H4 (cell line): Measurements from ENCODE around the gene PROSER2. TPM values are rescaled to one million over a fixed set of nuclear protein-coding genes. Genes with fewer than 3 reads are reported as not detected.

Experiments used
- DNase-seq: peaks from one replicate; pipeline ENCODE4 v3.0.0-alpha.2; 2015; ENCODE audit warnings: low spot score
- total RNA-seq: library from RNA; depleted of rRNA; stranded (reverse); fragments of >200 nt; shearing (Covaris generic); gene quantifications from 2 replicates; pipeline ENCODE4 v1.2.3, GENCODE V29; 2014; rRNA removed

The PROSER2 gene
- 1.5 and 1.9 TPM in 2 replicates for total RNA-seq

DNA sequence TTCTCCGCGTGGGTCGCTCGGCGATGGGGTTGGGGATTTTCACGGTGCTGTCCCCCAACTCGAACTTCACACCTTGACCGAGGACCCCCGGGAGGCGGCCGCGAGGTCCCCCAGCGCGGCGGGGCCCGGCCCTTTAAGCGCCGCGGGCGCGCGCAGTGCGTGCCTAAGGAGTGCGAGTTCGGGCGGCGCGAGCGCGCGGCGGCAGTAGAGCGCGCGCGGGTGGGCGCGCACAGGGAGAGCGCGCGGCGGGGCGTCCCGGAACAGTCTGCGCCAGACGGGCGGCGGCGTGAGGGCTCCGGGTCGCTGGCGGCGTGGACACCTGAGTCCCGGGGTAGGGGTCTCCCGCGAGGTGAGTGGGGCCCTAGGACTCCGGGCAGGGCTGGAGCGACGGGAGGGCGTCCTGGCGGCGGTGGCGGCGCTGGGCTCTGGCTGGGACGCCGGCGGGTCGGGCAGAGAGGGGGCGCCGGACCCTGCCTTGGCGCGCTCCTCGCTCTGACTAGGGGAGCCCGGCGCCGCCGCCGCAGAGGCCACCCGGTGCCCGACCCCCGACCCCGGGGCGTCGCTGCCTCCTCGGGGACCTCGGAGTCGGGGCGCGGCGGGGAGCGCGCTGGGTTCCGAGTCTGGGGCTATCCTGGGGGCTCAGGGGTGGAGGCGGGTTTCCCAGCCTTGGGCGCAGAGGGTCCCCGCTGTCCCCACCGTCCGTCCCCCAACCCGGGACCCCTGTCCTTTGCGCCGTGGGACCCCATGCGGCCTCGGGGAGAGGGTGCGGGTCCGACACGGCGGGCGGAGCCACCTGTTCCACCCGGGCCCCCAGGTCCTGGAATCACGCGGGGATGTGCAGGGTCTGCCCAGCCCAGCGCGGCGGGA is at the start of gene PROSER2:
PROSER2 (plus strand) TSS at position 235 of the 867 bp plus-strand sequence. CDS start 28,722 bp downstream, outside the sequence.
- no peak for DNase-seq

GRCh38 chr10:11773761-11774441 is 49.3 kb upstream of the PROSER2 start:
- DNase-seq = no peak

GRCh38 chr10:11775412-11775811 is 47.7 kb upstream of the PROSER2 start:
- no peak for DNase-seq

GRCh38 chr10:11776080-11776479 is 47.1 kb upstream of the PROSER2 start:
- DNase-seq = no peak

DNA sequence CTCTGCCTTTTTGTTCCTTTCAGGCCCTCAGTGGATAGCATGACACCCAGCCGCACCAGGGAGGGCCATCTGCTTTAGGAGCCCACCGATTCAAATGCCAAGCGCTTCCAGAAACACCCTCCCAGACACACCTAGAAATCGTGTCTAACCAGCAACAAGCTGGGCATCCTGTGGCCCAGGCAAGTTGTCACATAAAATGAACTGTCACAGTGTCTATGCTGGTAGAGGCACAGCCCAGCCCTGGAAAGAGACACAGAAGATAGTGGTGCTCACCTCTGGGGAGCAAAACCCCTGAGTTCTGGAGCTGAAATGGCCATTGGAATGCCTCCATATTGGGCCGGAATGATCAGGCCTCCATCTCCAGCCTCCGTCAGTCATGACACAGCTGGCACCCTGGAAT is 42.0 kb upstream of the PROSER2 start:
- no peak for DNase-seq

DNA sequence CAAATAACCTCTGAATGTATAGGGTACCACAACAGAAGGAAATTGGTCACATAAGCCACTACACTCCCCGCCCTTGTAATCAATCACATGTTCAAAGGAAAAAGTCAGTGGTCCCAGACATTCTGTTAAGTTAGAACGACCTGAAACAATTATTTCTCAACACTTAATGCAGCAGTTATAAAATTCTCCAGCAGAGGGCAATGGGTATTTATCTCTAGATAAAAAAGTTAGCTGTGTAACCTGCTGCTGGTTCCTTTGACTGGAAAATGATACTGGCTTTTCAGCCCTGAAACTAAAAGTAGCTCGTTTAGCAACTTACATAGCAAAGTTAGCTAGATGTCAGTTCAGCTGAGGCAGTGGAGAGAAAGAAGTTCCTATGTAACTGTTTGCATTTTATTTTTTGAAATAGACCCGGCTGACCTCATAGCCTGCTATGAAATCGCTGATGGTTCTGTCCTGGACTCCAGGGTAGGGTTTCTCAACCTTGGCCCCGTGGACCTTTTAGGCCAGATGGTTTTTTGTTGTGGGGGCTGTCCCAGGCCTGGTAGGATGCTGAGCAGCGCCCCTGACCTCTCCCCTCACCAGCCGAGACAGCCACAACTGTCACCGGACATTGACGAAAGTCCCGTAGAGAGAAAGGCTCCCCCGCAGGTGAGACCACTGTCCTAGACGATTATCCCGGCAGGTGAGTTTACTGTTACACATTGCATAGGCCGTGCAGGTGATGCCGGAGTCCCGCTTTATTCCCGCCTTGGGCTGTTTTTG is 40.2 kb upstream of the PROSER2 start:
- peak; percentile 32 for DNase-seq

GRCh38 chr10:11783558-11783865 is 39.6 kb upstream of the PROSER2 start:
- no peak for DNase-seq

GRCh38 chr10:11787374-11787773 is 35.8 kb upstream of the PROSER2 start:
- no peak for DNase-seq

GRCh38 chr10:11787846-11788245 is 35.3 kb upstream of the PROSER2 start:
- DNase-seq = no peak

- no peak for DNase-seq
Measured at GRCh38 chr10:11789306-11789705, 33.9 kb upstream of the PROSER2 start.

DNA sequence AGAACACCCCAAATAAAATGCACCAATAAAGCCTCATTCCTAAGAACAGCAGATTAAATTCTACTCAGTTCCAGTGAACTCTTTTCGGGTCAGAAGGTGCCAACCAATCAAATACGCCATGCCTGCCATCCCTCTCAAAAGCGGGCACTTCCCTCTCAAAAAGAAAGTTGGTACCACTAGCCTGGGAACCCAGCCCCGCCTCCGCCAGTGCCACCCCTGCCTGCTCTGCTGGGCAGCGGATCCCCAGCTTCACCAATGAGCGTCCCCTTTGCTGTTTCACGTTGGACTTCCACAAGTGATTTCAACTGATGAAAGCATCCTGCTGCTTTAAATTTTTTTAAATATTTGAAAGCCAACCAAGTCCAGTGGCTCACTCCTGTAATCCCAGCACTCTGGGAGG is 33.2 kb upstream of the PROSER2 start:
- no peak for DNase-seq

DNA sequence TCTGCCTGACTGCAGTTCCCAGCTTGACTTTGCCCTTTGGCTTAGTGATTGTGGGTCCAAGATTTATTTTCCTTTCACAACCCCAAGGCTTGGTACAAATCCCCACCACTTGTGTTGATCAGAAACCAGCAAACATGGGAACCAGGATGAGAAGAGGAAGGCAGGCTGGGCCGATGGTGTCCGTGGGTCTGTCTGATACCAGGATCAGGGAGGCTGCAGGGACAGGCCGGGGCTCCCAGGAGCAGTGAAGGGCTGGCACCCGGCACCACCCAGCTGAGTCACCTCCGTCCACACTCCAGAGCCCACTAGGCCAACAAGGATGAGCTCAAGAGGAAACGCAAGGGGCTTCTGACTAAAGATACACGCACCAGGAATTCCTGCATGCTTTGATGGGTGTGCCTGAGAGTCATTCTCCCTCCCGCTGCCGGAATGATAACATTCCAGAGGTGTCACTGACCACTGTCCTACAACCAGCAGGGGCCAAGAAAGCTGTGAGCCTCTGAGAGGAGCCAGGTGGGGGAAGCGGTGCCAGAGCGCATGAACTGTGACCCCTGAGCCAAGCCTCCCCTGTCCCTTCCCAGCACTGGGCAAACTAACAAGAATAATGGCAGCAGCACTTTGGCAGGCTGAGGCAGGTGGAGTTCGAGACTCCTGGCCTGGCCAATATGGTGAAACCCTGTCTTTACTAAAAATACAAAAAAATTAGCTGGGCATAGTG is 29.2 kb upstream of the PROSER2 start:
- no peak for DNase-seq

DNA sequence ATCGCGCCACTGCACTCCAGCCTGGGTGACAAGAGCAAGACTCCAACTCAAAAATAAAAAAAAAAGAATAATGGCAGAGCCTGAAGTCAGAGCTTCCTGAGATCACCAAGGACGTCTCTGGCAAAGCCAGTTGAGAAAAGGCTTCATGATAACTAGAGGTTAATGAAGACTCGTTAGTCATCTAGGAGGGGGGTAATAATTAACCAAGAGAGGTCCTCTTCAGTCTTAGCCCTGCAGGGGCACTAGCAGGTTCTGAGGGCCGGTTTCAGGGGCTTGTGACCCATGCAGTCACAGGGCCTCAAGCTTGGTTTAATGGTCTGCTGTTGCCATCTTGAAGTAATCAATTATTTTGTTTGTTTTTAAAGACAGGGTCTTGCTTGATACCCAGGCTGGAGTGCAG is 28.6 kb upstream of the PROSER2 start:
- no peak for DNase-seq

DNA sequence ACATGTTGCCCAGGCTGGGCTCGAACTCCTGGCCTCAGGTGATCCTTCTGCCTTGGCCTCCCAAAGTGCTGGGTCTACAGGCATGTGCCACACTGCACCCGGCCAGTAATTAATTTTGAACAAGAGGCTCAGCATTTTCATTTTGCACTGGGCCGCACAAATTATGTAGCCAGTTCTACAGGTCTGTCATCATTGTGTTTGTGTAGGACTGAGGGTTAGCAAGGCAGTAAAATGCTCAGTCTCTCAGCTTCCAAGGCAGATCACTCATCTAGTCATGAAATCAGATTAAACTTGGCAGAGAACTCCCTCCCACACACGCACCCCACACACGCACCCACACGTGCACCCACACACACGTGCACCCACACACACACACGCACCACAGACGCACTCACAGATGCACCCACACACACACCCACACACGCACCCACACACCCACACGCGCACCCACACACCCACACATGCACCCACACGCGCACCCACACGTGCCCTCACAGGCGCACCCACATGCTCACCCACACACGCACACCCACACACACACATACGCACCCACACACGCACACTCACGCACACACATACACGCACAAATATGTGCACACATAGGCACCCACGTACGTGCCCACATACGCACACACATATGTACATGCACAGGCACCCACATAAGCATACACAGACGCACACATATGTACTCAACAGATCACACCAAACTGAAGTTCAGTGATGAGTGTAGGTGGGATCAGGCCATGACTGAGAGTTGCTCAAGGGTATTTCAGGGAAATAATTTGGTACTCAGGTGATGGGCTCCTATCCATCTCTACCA is 27.8 kb upstream of the PROSER2 start:
- DNase-seq = no peak

GRCh38 chr10:11796474-11796873 is 26.7 kb upstream of the PROSER2 start:
- DNase-seq = no peak

DNA sequence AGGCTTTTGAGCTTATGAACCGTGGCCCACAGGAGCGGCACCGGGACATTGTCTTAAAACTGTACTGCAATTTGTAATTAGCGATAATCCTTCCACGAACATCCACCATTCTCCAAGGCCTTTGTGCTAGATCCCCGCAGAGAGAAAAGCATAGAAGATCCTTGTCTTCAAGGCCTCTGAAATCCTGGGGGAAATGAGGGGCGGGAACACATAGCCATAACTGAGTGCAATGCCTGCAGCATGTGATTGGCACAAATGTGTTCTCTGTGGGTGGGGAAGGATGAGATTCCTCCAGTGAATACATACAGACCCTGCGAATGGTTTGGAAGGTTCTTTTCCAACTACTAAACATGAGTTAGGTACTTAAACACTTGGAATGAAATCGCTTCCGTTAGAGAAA is 25.9 kb upstream of the PROSER2 start:
- DNase-seq = no peak

- no peak for DNase-seq
Measured at GRCh38 chr10:11797847-11798633, 25.1 kb upstream of the PROSER2 start.

- no peak for DNase-seq
Measured at GRCh38 chr10:11798845-11799735, 24.1 kb upstream of the PROSER2 start.

DNA sequence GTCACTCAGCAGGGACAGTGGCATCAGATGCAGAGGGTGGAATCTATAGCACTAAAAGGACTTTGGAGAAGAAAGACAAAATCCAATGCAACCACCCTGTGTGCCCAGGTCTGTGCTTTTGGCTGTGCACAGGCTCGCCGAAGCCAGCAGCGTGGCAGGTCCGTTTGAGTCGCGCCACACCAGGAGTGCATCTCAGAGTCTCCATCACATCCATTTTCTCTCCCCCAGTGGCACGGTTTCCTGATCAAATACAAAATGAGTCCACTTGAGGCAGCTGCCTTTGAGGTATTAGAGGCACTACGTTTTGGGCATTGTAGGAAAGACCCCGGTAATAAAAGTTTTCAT is 23.4 kb upstream of the PROSER2 start:
- no peak for DNase-seq
